ENCODE results near the gene TEX11.

TEX11 gene

GRCh38 chrX:70479922-70480659, 428.4 kb downstream of the TEX11 start:
- Histone ChIP-seq H3K27ac (ENCODE audit: low read length) (no peak overlapping the region), H3K36me3 (replicated peaks; ENCODE audit: insufficient read depth, low read length) (no peaks in the 10 kb centered on the region)
- TF ChIP-seq CTCF (IDR thresholded peaks at IDR 0.05; ENCODE audit: low read length), result no peak
- no peak for TF ChIP-seq EZH2phosphoT487 (IDR thresholded peaks at IDR 0.05; ENCODE audit: low read length)
- no peak for TF ChIP-seq EZH2 (optimal IDR thresholded peaks at IDR 0.05; ENCODE audit: low read depth, low read length)

GRCh38 chrX:70479247-70479921, 429.1 kb downstream of the TEX11 start:
- no peak overlapping the region for H3K9ac ChIP-seq (ENCODE audit: low read length)
- no peaks in the 10 kb centered on the region for H3K27me3 ChIP-seq (replicated peaks; ENCODE audit: insufficient read depth, low read length)
- H3K79me2 ChIP-seq (ENCODE audit: low read length), result no peaks in the 10 kb centered on the region
- TF ChIP-seq EZH2phosphoT487 (IDR thresholded peaks at IDR 0.05; ENCODE audit: low read length) (no peak), CTCF (IDR thresholded peaks at IDR 0.05; ENCODE audit: low read length) (no peak)
- H3K4me2 ChIP-seq (ENCODE audit: low read depth, low read length), result no peak overlapping the region
- H3K9me2 ChIP-seq (replicated peaks; ENCODE audit: insufficient read depth, low read length), result no peaks in the 10 kb centered on the region
- no peak overlapping the region for H3K4me3 ChIP-seq (ENCODE audit: low read length)
- H3K9me3 ChIP-seq (replicated peaks; ENCODE audit: insufficient read depth, low read length), result no peaks in the 10 kb centered on the region
- no peaks in the 10 kb centered on the region for H3F3A ChIP-seq (ENCODE audit: insufficient read depth, low read length)
- no peaks in the 10 kb centered on the region for H3K4me1 ChIP-seq (ENCODE audit: low read length)
- no peak overlapping the region for H3K27ac ChIP-seq (ENCODE audit: low read length)
- no peaks in the 10 kb centered on the region for H3K36me3 ChIP-seq (replicated peaks; ENCODE audit: insufficient read depth, low read length)
- DNase-seq, result no peak
- no peaks in the 10 kb centered on the region for H4K20me1 ChIP-seq (ENCODE audit: insufficient read depth, low read length)
- no peak overlapping the region for H2AFZ ChIP-seq (ENCODE audit: low read length)

More at GRCh38 chrX:70479922-70480659, 428.4 kb downstream of the TEX11 start:
- no peaks in the 10 kb centered on the region for H3K9me2 ChIP-seq (replicated peaks; ENCODE audit: insufficient read depth, low read length)
- no peak overlapping the region for H3K4me3 ChIP-seq (ENCODE audit: low read length)
- no peak overlapping the region for H3K4me2 ChIP-seq (ENCODE audit: low read depth, low read length)
- no peaks in the 10 kb centered on the region for H3K4me1 ChIP-seq (ENCODE audit: low read length)
- H3K9ac ChIP-seq (ENCODE audit: low read length), result no peak overlapping the region
- no peaks in the 10 kb centered on the region for H3K79me2 ChIP-seq (ENCODE audit: low read length)
- H2AFZ ChIP-seq (ENCODE audit: low read length), result no peak overlapping the region
- H3K9me3 ChIP-seq (replicated peaks; ENCODE audit: insufficient read depth, low read length), result no peaks in the 10 kb centered on the region
- H4K20me1 ChIP-seq (ENCODE audit: insufficient read depth, low read length), result no peaks in the 10 kb centered on the region
- no peak for DNase-seq
- H3F3A ChIP-seq (ENCODE audit: insufficient read depth, low read length), result no peaks in the 10 kb centered on the region
- H3K27me3 ChIP-seq (replicated peaks; ENCODE audit: insufficient read depth, low read length), result no peaks in the 10 kb centered on the region

Data from MM.1S (cell line).